SK-N-SH (cell line): ENCODE measurements around the gene DLK2. TPM values are rescaled to one million over a fixed set of nuclear protein-coding genes. Genes with fewer than 3 reads are reported as not detected.

ENCODE experiments used
- CTCF ChIP-seq: fragments of 200-600 bp; sonication (generic); IDR thresholded peaks from 2 replicates; pipeline ENCODE4 v1.6.1; 2017; ENCODE audit warnings: antibody characterized with exemption, mild to moderate bottlenecking, moderate library complexity
- TCF12 ChIP-seq: IDR thresholded peaks from 2 replicates; pipeline ENCODE4 v1.4.0; 2012
- polyA plus RNA-seq, 3 experiments: library from polyadenylated mRNA; depleted of rRNA; stranded (reverse); fragments of >200 nt; gene quantifications; 2 replicates each; pipeline ENCODE4 v1.2.3, GENCODE V29; 2012
- small RNA-seq, 7 experiments: library from RNA; depleted of rRNA; stranded (forward); fragments of <200 nt; gene quantifications; one replicate each; pipeline ENCODE3, GENCODE V24; 2012

DLK2 gene
- polyA plus RNA-seq, 1 of the 3 experiments (the other 2 are of a cell fraction): 3.9 TPM

GRCh38 chr6:43401730-43402129 lies 53.6 kb downstream of the DLK2 start (continued):
- no peak for TF ChIP-seq CTCF
- TF ChIP-seq TCF12: no peak

Small RNA genes within 50 kb of the gene (small RNA-seq; reads per million reads assigned to genes)
- gene MIR6780B (0 to 0.20 (median 0) reads per million in 7 experiments), gene RNU6-1113P (0 reads per million in 7 experiments)

Other genes starting within 250 kb of the DLK2 start
- 263 and 287 TPM in 2 replicates for gene DNPH1, start 226.1 kb downstream of the DLK2 start, polyA plus RNA-seq (2012; rRNA removed)
- gene TTBK1, start 212.1 kb downstream of the DLK2 start, polyA plus RNA-seq (2012; rRNA removed): 0.91 and 0.94 TPM in 2 replicates
- gene SLC22A7, start 157.3 kb downstream of the DLK2 start, polyA plus RNA-seq (2012; rRNA removed): not detected in 2 replicates
- 0.11 TPM in 1 of 2 replicates, not detected in the other for gene CRIP3, start 146.7 kb downstream of the DLK2 start, polyA plus RNA-seq (2012; rRNA removed)
- 6.3 and 7.8 TPM in 2 replicates for gene ZNF318, start 85.9 kb downstream of the DLK2 start, polyA plus RNA-seq (2012; rRNA removed)
- 21.5 and 28.3 TPM in 2 replicates for gene ABCC10, start 28.0 kb downstream of the DLK2 start, polyA plus RNA-seq (2012; rRNA removed)
- gene TJAP1, start 22.0 kb upstream of the DLK2 start, polyA plus RNA-seq (2012; rRNA removed): 30.7 and 39.5 TPM in 2 replicates
- gene LRRC73, start 54.8 kb upstream of the DLK2 start, polyA plus RNA-seq (2012; rRNA removed): 0.73 and 0.89 TPM in 2 replicates
- 219 and 248 TPM in 2 replicates for gene YIPF3, start 61.4 kb upstream of the DLK2 start, polyA plus RNA-seq (2012; rRNA removed)
- 59.1 and 80.6 TPM in 2 replicates for gene POLR1C, start 61.5 kb upstream of the DLK2 start, polyA plus RNA-seq (2012; rRNA removed)
- gene XPO5, start 120.5 kb upstream of the DLK2 start, polyA plus RNA-seq (2012; rRNA removed): 29.5 and 39.2 TPM in 2 replicates
- 11.5 and 18.8 TPM in 2 replicates for gene POLH, start 120.6 kb upstream of the DLK2 start, polyA plus RNA-seq (2012; rRNA removed)
- 83.7 and 124 TPM in 2 replicates for gene GTPBP2, start 173.7 kb upstream of the DLK2 start, polyA plus RNA-seq (2012; rRNA removed)
- gene MAD2L1BP, start 180.3 kb upstream of the DLK2 start, polyA plus RNA-seq (2012; rRNA removed): 30.9 and 42.2 TPM in 2 replicates
- gene RSPH9, start 189.5 kb upstream of the DLK2 start, polyA plus RNA-seq (2012; rRNA removed): 0.05 and 0.06 TPM in 2 replicates
- gene MRPS18A, start 232.2 kb upstream of the DLK2 start, polyA plus RNA-seq (2012; rRNA removed): 56.9 and 57.0 TPM in 2 replicates